ENCODE measurements around the gene GBP2.

DNA sequence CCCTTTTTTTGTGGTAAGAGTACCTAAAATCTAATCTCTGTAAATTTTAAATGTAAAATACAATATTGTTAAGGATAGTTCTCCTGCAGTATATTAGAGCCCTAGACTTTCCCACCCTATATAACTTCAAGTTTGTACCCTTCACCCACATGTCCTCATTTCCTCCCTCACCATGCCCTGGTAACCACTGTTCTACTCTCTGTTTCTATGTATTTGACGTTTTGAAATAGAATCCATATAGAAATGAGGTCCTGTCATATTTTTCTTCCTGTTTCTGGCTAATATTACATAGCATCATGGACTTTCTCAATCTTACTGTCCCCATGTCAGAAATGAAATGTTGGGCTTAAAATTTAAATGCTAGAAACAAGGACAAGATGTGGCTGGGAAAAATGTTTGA, 25.1 kb upstream of the GBP2 start:
- TF ChIP-seq POLR2A (IDR thresholded peaks at IDR 0.05; ENCODE audit: low read depth, low read length) (no peak), POLR2AphosphoS5 (IDR thresholded peaks at IDR 0.05; ENCODE audit: low read depth, low read length) (no peak), TAF1 (IDR thresholded peaks at IDR 0.05; ENCODE audit: borderline replicate concordance, low read depth, low read length) (no peak)

Measured in GM12892 (cell line).